Measurements from ENCODE around the gene NPRL2.
A peak's percentile ranks its signal among the peaks of the same experiment; 100 is the strongest.

The NPRL2 gene

GRCh38 chr3:50350213-50350526 is 405 bp downstream of the NPRL2 start:
- DNase-seq (ENCODE audit: low read depth) = no peak

GRCh38 chr3:50347187-50347813 is 3.3 kb downstream of the NPRL2 start:
- peak; percentile 61 for DNase-seq (ENCODE audit: low read depth)

GRCh38 chr3:50345586-50346234 is 4.9 kb downstream of the NPRL2 start, which contains the start of gene ZMYND10:
Gene ZMYND10, minus strand, starts transcription at chr3:50345732. Its CDS starts 153 bp downstream, at chr3:50345579.
- DNase-seq (ENCODE audit: low read depth) = peak; percentile 58

GRCh38 chr3:50345008-50345407 is 5.6 kb downstream of the NPRL2 start:
- DNase-seq (ENCODE audit: low read depth) = no peak

GRCh38 chr3:50342813-50343633 is 7.6 kb downstream of the NPRL2 start:
- DNase-seq (ENCODE audit: low read depth) = no peak

- DNase-seq (ENCODE audit: low read depth) = no peak
Measured at GRCh38 chr3:50341996-50342650, 8.5 kb downstream of the NPRL2 start.

- no peak for DNase-seq (ENCODE audit: low read depth)
Measured at GRCh38 chr3:50341537-50341936, 9.0 kb downstream of the NPRL2 start.

- DNase-seq (ENCODE audit: low read depth) = peak; percentile 50
Measured at GRCh38 chr3:50340448-50341329, 9.9 kb downstream of the NPRL2 start, which contains the start of gene RASSF1. Gene RASSF1, minus strand, starts transcription at chr3:50340836. Its CDS starts 31 bp downstream, at chr3:50340805.

GRCh38 chr3:50340147-50340447 is 10.5 kb downstream of the NPRL2 start:
- no peak for DNase-seq (ENCODE audit: low read depth)

GRCh38 chr3:50339485-50340146 is 11.0 kb downstream of the NPRL2 start:
- DNase-seq (ENCODE audit: low read depth) = no peak

- DNase-seq (ENCODE audit: low read depth) = no peak
Measured at GRCh38 chr3:50338965-50339364, 11.6 kb downstream of the NPRL2 start.

GRCh38 chr3:50337175-50337861 is 13.3 kb downstream of the NPRL2 start:
- DNase-seq (ENCODE audit: low read depth) = peak; percentile 92

GRCh38 chr3:50336452-50337174 is 14.0 kb downstream of the NPRL2 start:
- DNase-seq (ENCODE audit: low read depth) = no peak

- DNase-seq (ENCODE audit: low read depth) = no peak
Measured at GRCh38 chr3:50334339-50335075, 16.1 kb downstream of the NPRL2 start.

- DNase-seq (ENCODE audit: low read depth) = no peak
Measured at GRCh38 chr3:50333744-50334328, 16.7 kb downstream of the NPRL2 start.

GRCh38 chr3:50331364-50331907 is 19.1 kb downstream of the NPRL2 start:
- no peak for DNase-seq (ENCODE audit: low read depth)

- DNase-seq (ENCODE audit: low read depth) = no peak
Measured at GRCh38 chr3:50330330-50330729, 20.2 kb downstream of the NPRL2 start.

GRCh38 chr3:50327943-50328691 is 22.5 kb downstream of the NPRL2 start, which contains the start of gene TUSC2:
Gene TUSC2, minus strand, starts transcription at chr3:50328223. Its CDS starts 124 bp downstream, at chr3:50328099.
- DNase-seq (ENCODE audit: low read depth) = peak; percentile 90
